SK-N-SH treated with all-trans-retinoic acid at 6 μM for 48 hours (cell line): ENCODE results near the gene ADSS2.
"Not testable (repeated sequence)": the region's sequence is repeated elsewhere in the genome, so short reads cannot be mapped to it uniquely, and the experiment has no call there.

ENCODE experiments used
- ATAC-seq: fragments of 200-7000 bp; cut with Tn5 transposase; 3 replicates; pipeline ENCODE4 v1.9.1; 2020; ENCODE audit warnings: mild to moderate bottlenecking, moderate library complexity
- ARNTL ChIP-seq: fragments of 450-650 bp; formaldehyde crosslinking; IDR thresholded peaks from 2 replicates; pipeline ENCODE4 v1.5.0; 2020; ENCODE audit warnings: low read depth, mild to moderate bottlenecking, moderate library complexity, borderline replicate concordance
- CSDC2 ChIP-seq: fragments of 250-450 bp; sonication (Bioruptor Pico); IDR thresholded peaks from 2 replicates; pipeline ENCODE4 v1.5.0; 2020; ENCODE audit warnings: mild to moderate bottlenecking, moderate library complexity
- GLIS3 ChIP-seq: fragments of 250-450 bp; sonication (Bioruptor Pico); IDR thresholded peaks from 2 replicates; pipeline ENCODE4 v1.5.0; 2020; ENCODE audit warnings: mild to moderate bottlenecking, moderate library complexity
- ISL1 ChIP-seq: fragments of 250-450 bp; sonication (Bioruptor Pico); IDR thresholded peaks from 2 replicates; pipeline ENCODE4 v2.1.2; 2022; ENCODE audit warnings: mild to moderate bottlenecking, moderate library complexity
- OSR1 ChIP-seq: fragments of 250-450 bp; sonication (Bioruptor Pico); IDR thresholded peaks from 2 replicates; pipeline ENCODE4 v1.8.0; 2022; ENCODE audit warnings: moderate library complexity, mild to moderate bottlenecking, inconsistent platforms
- PPARA ChIP-seq: fragments of 250-450 bp; sonication (Bioruptor Pico); IDR thresholded peaks from 2 replicates; pipeline ENCODE4 v1.5.0; 2020; ENCODE audit warnings: mild to moderate bottlenecking, borderline replicate concordance
- RARB ChIP-seq: fragments of 250-450 bp; sonication (Bioruptor Pico); IDR thresholded peaks from 2 replicates; pipeline ENCODE4 v1.8.0; 2021; ENCODE audit warnings: mild to moderate bottlenecking, moderate library complexity
- SNAI2 ChIP-seq: fragments of 250-450 bp; sonication (Bioruptor Pico); IDR thresholded peaks from 2 replicates; pipeline ENCODE4 v1.5.0; 2020; ENCODE audit warnings: mild to moderate bottlenecking, moderate library complexity
- TCF4 ChIP-seq: fragments of 250-450 bp; sonication (Bioruptor Pico); IDR thresholded peaks from 2 replicates; pipeline ENCODE4 v1.8.0; 2021; ENCODE audit warnings: mild to moderate bottlenecking, moderate library complexity, borderline replicate concordance
- TOX ChIP-seq: fragments of 250-450 bp; sonication (Bioruptor Pico); IDR thresholded peaks from 2 replicates; pipeline ENCODE4 v1.8.0; 2021; ENCODE audit warnings: mild to moderate bottlenecking, moderate library complexity, borderline replicate concordance
- ZC3H10 ChIP-seq: fragments of 250-450 bp; sonication (Bioruptor Pico); IDR thresholded peaks from 2 replicates; pipeline ENCODE4 v1.5.1; 2021; ENCODE audit warnings: mild to moderate bottlenecking, moderate library complexity
- ZFP3 ChIP-seq: fragments of 250-450 bp; sonication (Bioruptor Pico); IDR thresholded peaks from 2 replicates; pipeline ENCODE4 v1.5.0; 2020; ENCODE audit warnings: mild to moderate bottlenecking, moderate library complexity
- ZFP30 ChIP-seq: fragments of 450-650 bp; formaldehyde crosslinking; IDR thresholded peaks from 2 replicates; pipeline ENCODE4 v1.5.0; 2022; ENCODE audit warnings: mild to moderate bottlenecking, moderate library complexity
- ZNF565 ChIP-seq: fragments of 450-650 bp; formaldehyde crosslinking; conservative IDR thresholded peaks from 2 replicates; pipeline ENCODE4 v1.5.0; 2020; ENCODE audit warnings: low read depth, mild to moderate bottlenecking, moderate library complexity
- ZNF70 ChIP-seq: fragments of 450-650 bp; formaldehyde crosslinking; IDR thresholded peaks from 2 replicates; pipeline ENCODE4 v1.5.0; 2020; ENCODE audit warnings: mild to moderate bottlenecking, moderate library complexity
- ZNF8 ChIP-seq: fragments of 450-650 bp; formaldehyde crosslinking; IDR thresholded peaks from 2 replicates; pipeline ENCODE4 v1.5.0; 2020; ENCODE audit warnings: mild to moderate bottlenecking, moderate library complexity
- TF ChIP-seq, protein P1 (sequence below): fragments of 250-450 bp; sonication (Bioruptor Pico); IDR thresholded peaks from 2 replicates; pipeline ENCODE4 v1.8.0; 2020; ENCODE audit warnings: mild to moderate bottlenecking, moderate library complexity, borderline replicate concordance
- TF ChIP-seq, protein P2 (sequence below): fragments of 250-450 bp; sonication (Bioruptor Pico); IDR thresholded peaks from 2 replicates; pipeline ENCODE4 v1.5.0; 2020; ENCODE audit warnings: mild to moderate bottlenecking, moderate library complexity
- TF ChIP-seq, protein P3 (sequence below): fragments of 250-450 bp; sonication (Bioruptor Pico); IDR thresholded peaks from 2 replicates; pipeline ENCODE4 v1.5.1; 2020; ENCODE audit warnings: low read depth, mild to moderate bottlenecking, moderate library complexity
- TF ChIP-seq, protein P4 (sequence below): fragments of 250-450 bp; sonication (Bioruptor Pico); IDR thresholded peaks from 2 replicates; pipeline ENCODE4 v1.8.0; 2021; ENCODE audit warnings: low read depth, mild to moderate bottlenecking, moderate library complexity, borderline replicate concordance
- TF ChIP-seq, protein P5 (sequence below): fragments of 250-450 bp; sonication (Bioruptor Pico); IDR thresholded peaks from 2 replicates; pipeline ENCODE4 v1.5.1; 2021; ENCODE audit warnings: mild to moderate bottlenecking, moderate library complexity

ADSS2 gene

DNA sequence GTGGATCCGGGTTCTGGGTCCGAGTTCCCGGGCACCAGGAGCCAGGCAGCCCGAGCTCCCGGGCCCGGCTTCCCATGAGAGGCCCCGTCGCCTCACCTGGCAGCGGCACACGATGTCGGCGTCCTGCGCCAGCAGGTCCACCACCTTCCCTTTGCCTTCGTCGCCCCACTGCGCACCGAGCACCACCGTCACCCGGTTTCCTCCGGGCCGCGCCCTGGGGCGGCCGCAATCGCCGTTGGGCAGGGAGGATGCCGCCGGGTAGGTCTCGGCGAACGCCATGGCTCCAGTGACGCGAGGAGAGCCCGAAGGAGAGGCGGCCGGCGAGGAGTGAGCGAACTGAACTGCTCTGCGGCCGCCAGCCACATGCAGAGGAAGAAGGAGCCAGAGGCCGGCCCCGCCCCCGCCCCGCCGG, at the start of gene ADSS2:
TSS of gene ADSS2 (minus strand) at position 371 of the 412 bp plus-strand sequence. CDS start at position 279, 92 bp downstream.
- TF ChIP-seq CSDC2 (CRISPR knock-in tag): no peak
- no peak for TF ChIP-seq SNAI2
- no peak for TF ChIP-seq ZC3H10 (CRISPR knock-in tag)
- no peak for TF ChIP-seq OSR1 (CRISPR knock-in tag)
- TF ChIP-seq, protein P1, sequence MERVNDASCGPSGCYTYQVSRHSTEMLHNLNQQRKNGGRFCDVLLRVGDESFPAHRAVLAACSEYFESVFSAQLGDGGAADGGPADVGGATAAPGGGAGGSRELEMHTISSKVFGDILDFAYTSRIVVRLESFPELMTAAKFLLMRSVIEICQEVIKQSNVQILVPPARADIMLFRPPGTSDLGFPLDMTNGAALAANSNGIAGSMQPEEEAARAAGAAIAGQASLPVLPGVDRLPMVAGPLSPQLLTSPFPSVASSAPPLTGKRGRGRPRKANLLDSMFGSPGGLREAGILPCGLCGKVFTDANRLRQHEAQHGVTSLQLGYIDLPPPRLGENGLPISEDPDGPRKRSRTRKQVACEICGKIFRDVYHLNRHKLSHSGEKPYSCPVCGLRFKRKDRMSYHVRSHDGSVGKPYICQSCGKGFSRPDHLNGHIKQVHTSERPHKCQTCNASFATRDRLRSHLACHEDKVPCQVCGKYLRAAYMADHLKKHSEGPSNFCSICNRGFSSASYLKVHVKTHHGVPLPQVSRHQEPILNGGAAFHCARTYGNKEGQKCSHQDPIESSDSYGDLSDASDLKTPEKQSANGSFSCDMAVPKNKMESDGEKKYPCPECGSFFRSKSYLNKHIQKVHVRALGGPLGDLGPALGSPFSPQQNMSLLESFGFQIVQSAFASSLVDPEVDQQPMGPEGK (CRISPR knock-in tag): no peak
- TF ChIP-seq, protein P2, sequence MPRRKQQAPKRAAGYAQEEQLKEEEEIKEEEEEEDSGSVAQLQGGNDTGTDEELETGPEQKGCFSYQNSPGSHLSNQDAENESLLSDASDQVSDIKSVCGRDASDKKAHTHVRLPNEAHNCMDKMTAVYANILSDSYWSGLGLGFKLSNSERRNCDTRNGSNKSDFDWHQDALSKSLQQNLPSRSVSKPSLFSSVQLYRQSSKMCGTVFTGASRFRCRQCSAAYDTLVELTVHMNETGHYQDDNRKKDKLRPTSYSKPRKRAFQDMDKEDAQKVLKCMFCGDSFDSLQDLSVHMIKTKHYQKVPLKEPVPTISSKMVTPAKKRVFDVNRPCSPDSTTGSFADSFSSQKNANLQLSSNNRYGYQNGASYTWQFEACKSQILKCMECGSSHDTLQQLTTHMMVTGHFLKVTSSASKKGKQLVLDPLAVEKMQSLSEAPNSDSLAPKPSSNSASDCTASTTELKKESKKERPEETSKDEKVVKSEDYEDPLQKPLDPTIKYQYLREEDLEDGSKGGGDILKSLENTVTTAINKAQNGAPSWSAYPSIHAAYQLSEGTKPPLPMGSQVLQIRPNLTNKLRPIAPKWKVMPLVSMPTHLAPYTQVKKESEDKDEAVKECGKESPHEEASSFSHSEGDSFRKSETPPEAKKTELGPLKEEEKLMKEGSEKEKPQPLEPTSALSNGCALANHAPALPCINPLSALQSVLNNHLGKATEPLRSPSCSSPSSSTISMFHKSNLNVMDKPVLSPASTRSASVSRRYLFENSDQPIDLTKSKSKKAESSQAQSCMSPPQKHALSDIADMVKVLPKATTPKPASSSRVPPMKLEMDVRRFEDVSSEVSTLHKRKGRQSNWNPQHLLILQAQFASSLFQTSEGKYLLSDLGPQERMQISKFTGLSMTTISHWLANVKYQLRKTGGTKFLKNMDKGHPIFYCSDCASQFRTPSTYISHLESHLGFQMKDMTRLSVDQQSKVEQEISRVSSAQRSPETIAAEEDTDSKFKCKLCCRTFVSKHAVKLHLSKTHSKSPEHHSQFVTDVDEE (CRISPR knock-in tag): no peak
- TF ChIP-seq RARB: no peak
- TF ChIP-seq ZNF8 (CRISPR knock-in tag): no peak
- TF ChIP-seq, protein P3, sequence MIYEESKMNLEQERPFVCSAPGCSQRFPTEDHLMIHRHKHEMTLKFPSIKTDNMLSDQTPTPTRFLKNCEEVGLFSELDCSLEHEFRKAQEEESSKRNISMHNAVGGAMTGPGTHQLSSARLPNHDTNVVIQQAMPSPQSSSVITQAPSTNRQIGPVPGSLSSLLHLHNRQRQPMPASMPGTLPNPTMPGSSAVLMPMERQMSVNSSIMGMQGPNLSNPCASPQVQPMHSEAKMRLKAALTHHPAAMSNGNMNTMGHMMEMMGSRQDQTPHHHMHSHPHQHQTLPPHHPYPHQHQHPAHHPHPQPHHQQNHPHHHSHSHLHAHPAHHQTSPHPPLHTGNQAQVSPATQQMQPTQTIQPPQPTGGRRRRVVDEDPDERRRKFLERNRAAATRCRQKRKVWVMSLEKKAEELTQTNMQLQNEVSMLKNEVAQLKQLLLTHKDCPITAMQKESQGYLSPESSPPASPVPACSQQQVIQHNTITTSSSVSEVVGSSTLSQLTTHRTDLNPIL (CRISPR knock-in tag): no peak
- TF ChIP-seq TCF4 (CRISPR knock-in tag): no peak
- TF ChIP-seq, protein P4, sequence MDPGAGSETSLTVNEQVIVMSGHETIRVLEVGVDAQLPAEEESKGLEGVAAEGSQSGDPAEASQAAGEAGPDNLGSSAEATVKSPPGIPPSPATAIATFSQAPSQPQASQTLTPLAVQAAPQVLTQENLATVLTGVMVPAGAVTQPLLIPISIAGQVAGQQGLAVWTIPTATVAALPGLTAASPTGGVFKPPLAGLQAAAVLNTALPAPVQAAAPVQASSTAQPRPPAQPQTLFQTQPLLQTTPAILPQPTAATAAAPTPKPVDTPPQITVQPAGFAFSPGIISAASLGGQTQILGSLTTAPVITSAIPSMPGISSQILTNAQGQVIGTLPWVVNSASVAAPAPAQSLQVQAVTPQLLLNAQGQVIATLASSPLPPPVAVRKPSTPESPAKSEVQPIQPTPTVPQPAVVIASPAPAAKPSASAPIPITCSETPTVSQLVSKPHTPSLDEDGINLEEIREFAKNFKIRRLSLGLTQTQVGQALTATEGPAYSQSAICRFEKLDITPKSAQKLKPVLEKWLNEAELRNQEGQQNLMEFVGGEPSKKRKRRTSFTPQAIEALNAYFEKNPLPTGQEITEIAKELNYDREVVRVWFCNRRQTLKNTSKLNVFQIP: no peak
- TF ChIP-seq GLIS3 (CRISPR knock-in tag): no peak
- TF ChIP-seq TOX (CRISPR knock-in tag): no peak
- TF ChIP-seq ZNF565 (CRISPR knock-in tag): no peak
- TF ChIP-seq ZFP30 (CRISPR knock-in tag): no peak
- TF ChIP-seq, protein P5, sequence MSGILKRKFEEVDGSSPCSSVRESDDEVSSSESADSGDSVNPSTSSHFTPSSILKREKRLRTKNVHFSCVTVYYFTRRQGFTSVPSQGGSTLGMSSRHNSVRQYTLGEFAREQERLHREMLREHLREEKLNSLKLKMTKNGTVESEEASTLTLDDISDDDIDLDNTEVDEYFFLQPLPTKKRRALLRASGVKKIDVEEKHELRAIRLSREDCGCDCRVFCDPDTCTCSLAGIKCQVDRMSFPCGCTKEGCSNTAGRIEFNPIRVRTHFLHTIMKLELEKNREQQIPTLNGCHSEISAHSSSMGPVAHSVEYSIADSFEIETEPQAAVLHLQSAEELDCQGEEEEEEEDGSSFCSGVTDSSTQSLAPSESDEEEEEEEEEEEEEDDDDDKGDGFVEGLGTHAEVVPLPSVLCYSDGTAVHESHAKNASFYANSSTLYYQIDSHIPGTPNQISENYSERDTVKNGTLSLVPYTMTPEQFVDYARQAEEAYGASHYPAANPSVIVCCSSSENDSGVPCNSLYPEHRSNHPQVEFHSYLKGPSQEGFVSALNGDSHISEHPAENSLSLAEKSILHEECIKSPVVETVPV (CRISPR knock-in tag): no peak
- TF ChIP-seq ARNTL: no peak
- no peak for TF ChIP-seq ISL1 (CRISPR knock-in tag)
- no peak for TF ChIP-seq ZFP3
- ATAC-seq: no peak

DNA sequence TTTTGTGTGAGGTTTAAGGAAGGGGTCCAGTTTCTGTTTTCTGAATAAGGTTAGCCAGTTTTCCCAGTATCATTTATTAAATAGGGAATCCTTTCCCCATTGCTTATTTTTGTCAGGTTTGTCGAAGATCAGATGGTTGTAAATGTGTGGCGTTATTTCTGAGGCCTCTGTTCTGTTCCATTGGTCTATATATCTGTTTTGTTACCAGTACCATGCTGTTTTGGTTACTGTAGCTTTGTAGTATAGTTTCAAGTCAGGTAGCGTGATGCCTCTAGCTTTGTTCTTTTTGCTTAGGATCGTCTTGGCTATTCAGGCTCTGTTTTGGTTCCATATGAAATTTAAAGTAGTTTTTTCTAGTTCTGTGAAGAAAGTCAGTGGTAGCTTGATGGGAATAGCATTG, 48.8 kb upstream of the ADSS2 start:
- not testable (repeated sequence) for ATAC-seq

DNA sequence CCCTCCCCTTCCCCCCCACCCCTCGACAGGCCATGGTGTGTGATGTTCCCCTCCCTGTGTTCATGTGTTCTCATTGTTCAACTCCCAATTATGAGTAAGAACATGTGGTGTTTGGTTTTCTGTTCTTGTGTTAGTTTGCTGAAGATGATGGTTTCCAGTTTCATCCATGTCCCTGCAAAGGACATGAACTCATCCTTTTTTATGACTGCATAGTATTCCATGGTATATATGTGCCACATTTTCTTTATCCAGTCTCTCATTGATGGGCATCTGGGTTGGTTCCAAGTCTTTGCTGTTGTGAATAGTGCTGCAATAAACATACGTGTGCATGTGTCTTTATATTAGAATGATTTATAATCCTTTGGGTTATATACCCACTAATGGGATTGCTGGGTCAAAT, 47.8 kb upstream of the ADSS2 start:
- ATAC-seq: not testable (repeated sequence)

DNA sequence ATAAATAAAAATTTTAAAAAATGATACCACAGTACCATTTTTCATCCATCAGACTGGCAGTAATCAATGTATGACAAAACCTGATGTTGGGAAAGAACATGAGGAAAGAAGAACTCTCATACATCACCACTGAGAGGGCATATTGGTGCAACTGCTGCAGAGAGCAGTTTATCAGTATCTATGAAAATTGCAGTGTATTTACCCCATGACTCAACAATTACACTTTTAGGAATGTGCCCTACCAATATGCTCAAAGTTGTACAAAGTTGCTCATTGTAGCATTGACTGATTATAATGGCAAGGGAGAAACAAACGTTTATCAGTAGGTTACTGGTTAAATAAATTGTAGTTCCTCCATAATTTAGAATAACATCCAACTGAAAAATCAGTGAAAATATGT, 46.1 kb upstream of the ADSS2 start:
- ATAC-seq: no peak
- no peak for TF ChIP-seq ZNF8 (CRISPR knock-in tag)
- TF ChIP-seq ZNF70: no peak
- no peak for TF ChIP-seq ZFP30 (CRISPR knock-in tag)
- TF ChIP-seq OSR1 (CRISPR knock-in tag): no peak
- TF ChIP-seq PPARA (CRISPR knock-in tag): no peak
- TF ChIP-seq, protein P2 (CRISPR knock-in tag): no peak
- TF ChIP-seq, protein P3 (CRISPR knock-in tag): no peak
- TF ChIP-seq TCF4 (CRISPR knock-in tag): no peak
- TF ChIP-seq, protein P1 (CRISPR knock-in tag): no peak
- no peak for TF ChIP-seq RARB
- no peak for TF ChIP-seq CSDC2 (CRISPR knock-in tag)
